HEK293T (cell line): ENCODE measurements around the gene TRAPPC1.

Source experiments
- CTCF ChIA-PET: fragments of 350-600 bp; formaldehyde crosslinking; extraction: SDS; loops from one replicate; lab custom pipeline; 2021; ENCODE audit warnings: antibody characterized with exemption, inconsistent platforms; lab: Yijun Ruan, JAX
- POLR2A ChIA-PET: fragments of 350-600 bp; formaldehyde crosslinking; extraction: SDS; loops from one replicate; lab custom pipeline; 2020; ENCODE audit warnings: antibody characterized with exemption, inconsistent platforms; lab: Yijun Ruan, JAX
- DNase-seq: peaks from one replicate; pipeline ENCODE4 v3.0.0; 2012; ENCODE audit warnings: mixed read lengths; ENCODE audit errors: extremely low spot score
- ARNT ChIP-seq: fragments of 450-650 bp; IDR thresholded peaks from 2 replicates; pipeline ENCODE4 v1.6.1; 2017; ENCODE audit warnings: mild to moderate bottlenecking
- BHLHE40 ChIP-seq: fragments of 450-650 bp; IDR thresholded peaks from 2 replicates; pipeline ENCODE4 v1.6.1; 2016; ENCODE audit warnings: mild to moderate bottlenecking, moderate library complexity, borderline replicate concordance
- CTBP1 ChIP-seq: fragments of 450-650 bp; IDR thresholded peaks from 2 replicates; pipeline ENCODE4 v1.6.1; 2016; ENCODE audit warnings: borderline replicate concordance
- ELF4 ChIP-seq: fragments of 450-650 bp; IDR thresholded peaks from 2 replicates; pipeline ENCODE4 v1.6.1; 2017; ENCODE audit warnings: antibody characterized with exemption
- FOXA1 ChIP-seq: fragments of 450-650 bp; IDR thresholded peaks from 2 replicates; pipeline ENCODE4 v1.6.1; 2016; ENCODE audit warnings: mild to moderate bottlenecking
- FOXK2 ChIP-seq: fragments of 450-650 bp; IDR thresholded peaks from 2 replicates; pipeline ENCODE4 v1.6.1; 2016; ENCODE audit warnings: mild to moderate bottlenecking
- FOXM1 ChIP-seq: fragments of 450-650 bp; IDR thresholded peaks from 2 replicates; pipeline ENCODE4 v1.6.1; 2017; ENCODE audit warnings: mild to moderate bottlenecking, borderline replicate concordance
- HDGF ChIP-seq: fragments of 450-650 bp; IDR thresholded peaks from 2 replicates; pipeline ENCODE4 v1.6.1; 2017; ENCODE audit warnings: antibody characterized with exemption, borderline replicate concordance
- L3MBTL2 ChIP-seq: fragments of 450-650 bp; conservative IDR thresholded peaks from 2 replicates; pipeline ENCODE4 v1.6.1; 2016; ENCODE audit warnings: mild to moderate bottlenecking
- LEF1 ChIP-seq: fragments of 450-650 bp; IDR thresholded peaks from 2 replicates; pipeline ENCODE4 v1.6.1; 2017; ENCODE audit warnings: mild to moderate bottlenecking, borderline replicate concordance
- NFRKB ChIP-seq: fragments of 450-650 bp; IDR thresholded peaks from 2 replicates; pipeline ENCODE4 v1.6.1; 2016; ENCODE audit warnings: mild to moderate bottlenecking, moderate library complexity
- SP1 ChIP-seq: fragments of 450-650 bp; IDR thresholded peaks from 2 replicates; pipeline ENCODE4 v1.6.1; 2017
- SUZ12 ChIP-seq: fragments of 450-650 bp; IDR thresholded peaks from 2 replicates; pipeline ENCODE4 v1.6.1; 2016; ENCODE audit warnings: mild to moderate bottlenecking
- TARDBP ChIP-seq: fragments of 450-650 bp; IDR thresholded peaks from 2 replicates; pipeline ENCODE4 v1.6.1; 2016
- ZNF384 ChIP-seq: fragments of 450-650 bp; IDR thresholded peaks from 2 replicates; pipeline ENCODE4 v1.6.1; 2016
- TF ChIP-seq, protein P1 (sequence below): fragments of 450-650 bp; IDR thresholded peaks from 2 replicates; pipeline ENCODE4 v1.6.1; 2016

TRAPPC1 gene

DNA sequence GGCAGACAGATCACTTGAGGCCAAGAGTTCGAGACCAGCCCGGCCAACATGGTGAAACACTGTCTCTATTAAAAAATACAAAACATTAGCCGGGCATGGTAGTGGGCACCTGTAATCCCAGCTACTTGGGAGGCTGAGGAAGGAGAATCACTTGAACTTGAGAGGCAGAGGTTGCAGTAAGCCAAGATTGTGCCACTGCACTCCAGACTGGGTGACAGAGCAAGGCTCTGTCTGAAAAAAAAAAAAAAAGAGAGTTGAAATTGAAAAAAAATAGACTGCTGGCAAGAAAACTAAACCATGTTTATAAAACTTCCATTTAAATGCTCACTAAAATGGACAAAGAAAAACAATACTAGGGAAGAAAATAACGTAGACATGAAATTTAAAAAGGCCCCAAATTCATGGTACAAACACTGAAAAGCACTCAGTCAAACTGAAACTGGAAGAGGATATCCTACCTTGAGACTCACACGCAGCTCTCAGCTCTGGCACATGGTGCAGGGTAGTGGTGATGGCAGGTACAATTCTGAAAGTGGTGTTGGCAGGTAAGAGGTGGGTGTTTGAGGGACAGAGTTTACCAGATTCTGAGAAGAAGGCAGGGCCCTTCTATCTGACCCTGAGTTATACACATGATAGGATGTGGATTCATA lies 19.5 kb upstream of the TRAPPC1 start:
- ChIA-PET POLR2A (no interaction called here), CTCF (no interaction called here)
- no peak for TF ChIP-seq SP1
- TF ChIP-seq ZNF384: no peak
- TF ChIP-seq, protein P1, sequence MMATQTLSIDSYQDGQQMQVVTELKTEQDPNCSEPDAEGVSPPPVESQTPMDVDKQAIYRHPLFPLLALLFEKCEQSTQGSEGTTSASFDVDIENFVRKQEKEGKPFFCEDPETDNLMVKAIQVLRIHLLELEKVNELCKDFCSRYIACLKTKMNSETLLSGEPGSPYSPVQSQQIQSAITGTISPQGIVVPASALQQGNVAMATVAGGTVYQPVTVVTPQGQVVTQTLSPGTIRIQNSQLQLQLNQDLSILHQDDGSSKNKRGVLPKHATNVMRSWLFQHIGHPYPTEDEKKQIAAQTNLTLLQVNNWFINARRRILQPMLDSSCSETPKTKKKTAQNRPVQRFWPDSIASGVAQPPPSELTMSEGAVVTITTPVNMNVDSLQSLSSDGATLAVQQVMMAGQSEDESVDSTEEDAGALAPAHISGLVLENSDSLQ: no peak
- no peak for TF ChIP-seq L3MBTL2
- TF ChIP-seq BHLHE40: no peak
- TF ChIP-seq TARDBP: no peak
- no peak for TF ChIP-seq CTBP1
- no peak for TF ChIP-seq FOXM1
- no peak for TF ChIP-seq FOXA1
- TF ChIP-seq NFRKB: no peak
- no peak for TF ChIP-seq LEF1
- no peak for TF ChIP-seq ARNT
- DNase-seq: no peak

DNA sequence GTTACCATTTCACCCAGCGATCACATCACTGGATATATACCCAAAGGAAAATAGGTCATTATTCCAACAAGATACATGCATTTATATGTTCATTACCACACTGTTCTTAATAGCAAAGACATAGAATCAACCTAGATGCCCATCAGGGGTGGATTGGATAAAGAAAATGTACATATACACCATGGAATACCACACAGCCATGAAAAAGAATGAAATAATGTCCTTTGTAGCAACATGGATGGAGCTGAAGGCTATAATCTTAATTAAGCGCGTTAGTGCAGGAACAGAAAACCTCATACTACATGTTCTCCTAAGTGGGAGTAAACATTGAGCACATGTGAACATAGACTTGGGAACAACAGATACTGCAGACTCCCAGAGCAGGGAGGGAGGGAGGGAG lies 18.8 kb upstream of the TRAPPC1 start:
- DNase-seq: no peak
- no peak for TF ChIP-seq CTBP1
- no peak for TF ChIP-seq SUZ12
- TF ChIP-seq TARDBP: no peak
- TF ChIP-seq FOXK2: no peak
- TF ChIP-seq SP1: no peak
- no peak for TF ChIP-seq BHLHE40
- no peak for TF ChIP-seq L3MBTL2
- TF ChIP-seq ARNT: no peak
- no peak for TF ChIP-seq FOXM1
- TF ChIP-seq HDGF: no peak
- ChIA-PET POLR2A (no interaction called here), CTCF (no interaction called here)

DNA sequence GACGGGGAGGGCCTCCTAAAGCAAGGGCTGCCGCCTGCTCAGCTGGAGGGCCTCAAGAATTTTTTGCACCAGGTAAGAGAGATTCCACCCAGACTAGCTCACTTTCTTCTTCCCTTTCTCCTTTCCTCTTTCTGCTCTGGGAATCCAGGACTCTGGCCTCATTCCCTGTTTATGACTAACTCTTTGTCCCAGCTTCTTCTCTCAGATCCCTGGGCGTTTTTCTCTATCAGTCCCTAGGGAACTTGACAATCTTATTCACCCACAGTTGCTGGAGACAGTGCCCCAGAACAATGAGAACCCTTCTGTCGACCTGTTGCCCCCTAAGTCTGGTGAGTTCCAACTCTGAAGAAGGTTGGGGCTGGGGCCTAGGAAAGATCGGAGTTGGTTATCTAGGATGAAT lies 15.9 kb upstream of the TRAPPC1 start:
- TF ChIP-seq HDGF (no peak), ARNT (no peak), BHLHE40 (no peak), NFRKB (no peak), LEF1 (no peak), CTBP1 (no peak)
- POLR2A ChIA-PET: interaction anchor here (5.7 kb wide), 1 partner anchor 15 kb away, joined by 48 read pairs; the partner anchor contains the start of genes CNTROB and TRAPPC1

DNA sequence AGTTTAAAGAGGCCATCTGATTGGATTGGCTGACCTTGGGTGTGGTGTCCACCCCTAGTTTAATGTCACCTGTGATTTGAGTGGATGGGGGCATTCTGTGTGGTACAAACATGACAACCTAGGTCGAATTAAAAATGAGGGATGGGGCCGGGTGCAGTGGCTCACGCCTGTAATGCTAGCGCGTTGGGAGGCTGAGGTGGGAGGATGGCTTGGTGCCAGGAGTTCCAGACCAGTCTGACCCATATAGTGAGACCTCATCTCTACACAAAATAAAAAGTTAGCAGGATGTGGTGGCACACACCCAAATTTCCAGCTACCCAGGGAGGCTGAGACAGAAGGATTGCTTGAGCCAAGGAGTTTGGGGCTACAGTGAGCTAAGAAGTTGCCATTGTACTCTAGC lies 14.7 kb upstream of the TRAPPC1 start:
- ChIA-PET POLR2A (interaction anchor here (5.7 kb wide), 1 partner anchor 14 kb away, joined by 48 read pairs; the partner anchor contains the start of genes CNTROB and TRAPPC1), CTCF (no interaction called here)
- no peak for DNase-seq
- TF ChIP-seq BHLHE40: no peak
- no peak for TF ChIP-seq FOXM1
- TF ChIP-seq ZNF384: no peak
- TF ChIP-seq NFRKB: no peak
- TF ChIP-seq, protein P1: no peak
- TF ChIP-seq ARNT: no peak

More for the DNA sequence above, 15.9 kb upstream of the TRAPPC1 start:
- CTCF ChIA-PET: interaction anchor here (1.2 kb wide), 1 partner anchor 14 kb away, joined by 4 read pairs; no protein-coding TSS in a partner anchor
- DNase-seq: no peak

DNA sequence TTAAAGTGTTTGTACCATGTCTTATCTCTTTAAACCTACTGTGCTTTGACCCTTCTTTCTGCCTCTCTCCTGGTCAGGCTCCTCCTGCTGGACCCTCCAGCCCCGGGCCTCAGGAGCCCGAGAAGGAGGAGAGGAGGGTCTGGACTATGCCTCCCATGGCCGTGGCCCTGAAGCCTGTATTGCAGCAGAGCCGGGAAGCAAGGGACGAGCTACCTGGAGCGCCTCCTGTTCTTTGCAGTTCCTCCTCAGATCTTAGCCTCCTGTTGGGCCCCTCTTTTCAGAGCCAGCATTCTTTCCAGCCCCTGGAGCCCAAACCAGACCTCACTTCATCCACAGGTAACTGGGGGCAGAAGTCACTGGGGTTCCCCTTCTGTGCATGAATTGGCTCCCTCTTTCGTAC lies 13.9 kb upstream of the TRAPPC1 start:
- DNase-seq: no peak
- ChIA-PET POLR2A (interaction anchor here (5.7 kb wide), 1 partner anchor 13 kb away, joined by 48 read pairs; the partner anchor contains the start of genes CNTROB and TRAPPC1), CTCF (interaction anchor here (1.1 kb wide), 1 partner anchor 13 kb away, joined by 3 read pairs; no protein-coding TSS in a partner anchor)
- TF ChIP-seq FOXM1 (no peak), FOXA1 (no peak), FOXK2 (no peak), ZNF384 (no peak), TARDBP (no peak), L3MBTL2 (no peak), ELF4 (no peak), LEF1 (no peak), HDGF (no peak), CTBP1 (no peak), NFRKB (no peak), SP1 (no peak), SUZ12 (no peak), ARNT (no peak), BHLHE40 (no peak)

DNA sequence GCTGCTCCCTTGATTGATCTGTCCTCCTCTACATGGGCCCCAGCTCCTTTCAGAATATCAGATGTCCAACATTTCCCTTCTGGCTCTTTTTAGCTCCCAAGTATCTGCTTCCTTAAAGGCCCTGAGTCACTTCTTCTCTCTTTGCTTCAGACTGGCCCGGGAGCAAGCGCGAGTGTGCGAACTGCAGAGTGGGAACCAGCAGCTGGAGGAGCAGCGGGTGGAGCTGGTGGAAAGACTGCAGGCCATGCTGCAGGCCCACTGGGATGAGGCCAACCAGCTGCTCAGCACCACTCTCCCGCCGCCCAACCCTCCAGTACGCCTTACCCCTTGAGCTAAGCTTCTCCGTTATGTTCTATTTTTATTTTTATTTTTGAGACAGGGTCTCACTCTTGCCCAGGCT lies 12.6 kb upstream of the TRAPPC1 start:
- TF ChIP-seq BHLHE40 (no peak), SUZ12 (no peak), FOXK2 (no peak), ARNT (no peak), HDGF (no peak), ELF4 (no peak), ZNF384 (no peak), LEF1 (no peak)
- TF ChIP-seq, protein P1: no peak
- no peak for DNase-seq
- POLR2A ChIA-PET: interaction anchor here (1.2 to 5.7 kb wide), 3 partner anchors 12 to 46 kb away, joined by 3 to 48 read pairs (median 7); partner anchors contain the start of genes CNTROB, RNF227 and TRAPPC1
- CTCF ChIA-PET: interaction anchor here (1.2 kb wide), 1 partner anchor 31 kb away, joined by 4 read pairs; no protein-coding TSS in a partner anchor
